Activated CD8-positive, alpha-beta memory T cell treated with anti-CD3 and anti-CD28 coated beads for 36 hours (primary cell): ENCODE measurements around the gene MREG. TPM values are rescaled to one million over a fixed set of nuclear protein-coding genes. Genes with fewer than 3 reads are reported as not detected.
"Not testable (repeated sequence)": the region's sequence is repeated elsewhere in the genome, so short reads cannot be mapped to it uniquely, and the experiment has no call there.

Experiments used
- CTCF ChIA-PET: fragments of 350-600 bp; sonication (Branson Sonifier 250); formaldehyde crosslinking; loops from one replicate; lab custom pipeline; 2021; ENCODE audit warnings: antibody characterized with exemption; lab: Charles Lee
- POLR2A ChIA-PET: fragments of 350-600 bp; sonication (Branson Sonifier 250); formaldehyde crosslinking; loops from one replicate; lab custom pipeline; 2021; ENCODE audit warnings: antibody characterized with exemption; lab: Charles Lee
- total RNA-seq, 2 experiments: library from RNA; stranded (reverse); gene quantifications; one replicate each; pipeline ENCODE4 v1.2.3, GENCODE V29; 2021

MREG gene
- total RNA-seq, 2 experiments from 2014 or later, result 22.0 to 23.8 TPM

- POLR2A ChIA-PET, result no interaction called here
- CTCF ChIA-PET, result no interaction called here
Measured at GRCh38 chr2:216029416-216030129, 16.2 kb upstream of the MREG start.

GRCh38 chr2:216024779-216025336 lies 11.5 kb upstream of the MREG start:
- ChIA-PET CTCF (interaction anchor here (1.0 to 1.5 kb wide), 2 partner anchors 9 to 75 kb away, joined by 3 to 4 read pairs; no protein-coding TSS in a partner anchor), POLR2A (no interaction called here)

GRCh38 chr2:216023055-216023648 lies 9.8 kb upstream of the MREG start:
- ChIA-PET POLR2A (no interaction called here), CTCF (interaction anchor here (0.6 to 4.9 kb wide), 10 partner anchors 9 to 211 kb away, joined by 3 to 20 read pairs (median 3); partner anchors contain the start of genes PECR and TMEM169)

- POLR2A ChIA-PET, result no interaction called here
- CTCF ChIA-PET, result interaction anchor here (1.3 to 4.9 kb wide), 3 partner anchors 10 to 71 kb away, joined by 4 to 20 read pairs (median 6); no protein-coding TSS in a partner anchor
Measured at GRCh38 chr2:216021768-216022565, 8.6 kb upstream of the MREG start.

GRCh38 chr2:216018709-216019108 lies 5.4 kb upstream of the MREG start:
- ChIA-PET POLR2A (interaction anchor here (0.5 kb wide), 1 partner anchor 708 kb away, joined by 3 read pairs; no protein-coding TSS in a partner anchor), CTCF (interaction anchor here (0.7 to 4.5 kb wide), 5 partner anchors 13 to 96 kb away, joined by 3 to 26 read pairs (median 4); no protein-coding TSS in a partner anchor)

GRCh38 chr2:216017365-216017764 lies 4.0 kb upstream of the MREG start:
- ChIA-PET POLR2A (interaction anchor here (0.6 to 1.0 kb wide), 2 partner anchors 11 to 13 kb away, joined by 3 to 4 read pairs; no protein-coding TSS in a partner anchor), CTCF (interaction anchor here (1.5 to 4.5 kb wide), 3 partner anchors 16 to 97 kb away, joined by 4 to 26 read pairs (median 5); no protein-coding TSS in a partner anchor)

GRCh38 chr2:216016581-216016980 lies 3.2 kb upstream of the MREG start:
- ChIA-PET POLR2A (interaction anchor here (1.0 kb wide), 1 partner anchor 10 kb away, joined by 3 read pairs; no protein-coding TSS in a partner anchor), CTCF (interaction anchor here (2.0 to 4.5 kb wide), 2 partner anchors 11 to 17 kb away, joined by 9 to 26 read pairs; no protein-coding TSS in a partner anchor)

GRCh38 chr2:216015722-216016464 lies 2.5 kb upstream of the MREG start:
- ChIA-PET POLR2A (interaction anchor here (0.7 kb wide), 1 partner anchor 48 kb away, joined by 3 read pairs; no protein-coding TSS in a partner anchor), CTCF (interaction anchor here (0.6 to 2.0 kb wide), 4 partner anchors 10 to 909 kb away, joined by 3 to 9 read pairs (median 4); no protein-coding TSS in a partner anchor)

GRCh38 chr2:216014986-216015385 lies 1.6 kb upstream of the MREG start:
- ChIA-PET POLR2A (interaction anchor here (0.7 kb wide), 1 partner anchor 47 kb away, joined by 3 read pairs; no protein-coding TSS in a partner anchor), CTCF (interaction anchor here (1.2 to 2.0 kb wide), 3 partner anchors 9 to 65 kb away, joined by 3 to 9 read pairs (median 5); no protein-coding TSS in a partner anchor)

- CTCF ChIA-PET, result interaction anchor here (1.1 kb wide), 1 partner anchor 8 kb away, joined by 3 read pairs; no protein-coding TSS in a partner anchor
- POLR2A ChIA-PET, result interaction anchor here (0.6 kb wide), 1 partner anchor 30 kb away, joined by 3 read pairs; no protein-coding TSS in a partner anchor
Measured at GRCh38 chr2:216014006-216014405, 655 bp upstream of the MREG start.

- ChIA-PET CTCF (interaction anchor here (1.2 to 1.4 kb wide), 2 partner anchors 11 to 63 kb away, joined by 3 read pairs; no protein-coding TSS in a partner anchor), POLR2A (no interaction called here)
Measured at GRCh38 chr2:216012830-216013079, 596 bp downstream of the MREG start.

- ChIA-PET CTCF (interaction anchor here (1.2 to 1.4 kb wide), 2 partner anchors 11 to 62 kb away, joined by 3 read pairs; no protein-coding TSS in a partner anchor), POLR2A (interaction anchor here (0.7 kb wide), 1 partner anchor 72 kb away, joined by 3 read pairs; no protein-coding TSS in a partner anchor)
Measured at GRCh38 chr2:216012133-216012829, 1.1 kb downstream of the MREG start.

GRCh38 chr2:216009215-216009614 lies 4.1 kb downstream of the MREG start:
- POLR2A ChIA-PET, result not testable (repeated sequence)
- CTCF ChIA-PET, result interaction anchor here (0.6 kb wide), 1 partner anchor 25 kb away, joined by 3 read pairs; no protein-coding TSS in a partner anchor

- CTCF ChIA-PET, result interaction anchor here (0.6 kb wide), 1 partner anchor 24 kb away, joined by 3 read pairs; no protein-coding TSS in a partner anchor
- POLR2A ChIA-PET, result no interaction called here
Measured at GRCh38 chr2:216008387-216008786, 5.0 kb downstream of the MREG start.

GRCh38 chr2:216006164-216006663 lies 7.1 kb downstream of the MREG start:
- ChIA-PET POLR2A (interaction anchor here (1.0 to 1.6 kb wide), 2 partner anchors 11 to 27 kb away, joined by 3 to 4 read pairs; no protein-coding TSS in a partner anchor), CTCF (interaction anchor here (0.6 to 2.6 kb wide), 4 partner anchors 8 to 28 kb away, joined by 3 to 9 read pairs (median 3); no protein-coding TSS in a partner anchor)

GRCh38 chr2:216004697-216005283 lies 8.6 kb downstream of the MREG start:
- POLR2A ChIA-PET, result interaction anchor here (0.6 to 1.6 kb wide), 3 partner anchors 13 to 1903 kb away, joined by 4 to 7 read pairs (median 4); no protein-coding TSS in a partner anchor

More at GRCh38 chr2:216004697-216005283, 8.6 kb downstream of the MREG start:
- CTCF ChIA-PET, result interaction anchor here (0.6 to 2.6 kb wide), 4 partner anchors 11 to 83 kb away, joined by 3 to 9 read pairs (median 4); no protein-coding TSS in a partner anchor
